H1 (cell line): ENCODE measurements around the gene CLUH. TPM values are rescaled to one million over a fixed set of nuclear protein-coding genes. Genes with fewer than 3 reads are reported as not detected.
A peak's percentile ranks its signal among the peaks of the same experiment; 100 is the strongest.

Experiments
- CTCF ChIA-PET: fragments of 300-600 bp; sonication (Branson Sonifier 250); formaldehyde crosslinking; loops from one replicate; lab custom pipeline; 2021; ENCODE audit not compliant: partially characterized antibody; lab: Charles Lee
- POLR2A ChIA-PET: fragments of 300-600 bp; sonication (Branson Sonifier 250); formaldehyde crosslinking; loops from one replicate; lab custom pipeline; 2021; ENCODE audit warnings: inconsistent platforms; ENCODE audit not compliant: partially characterized antibody; lab: Charles Lee
- DNase-seq, 2 experiments: peaks; one replicate each; pipeline versions ENCODE4 v3.0.0 to v3.0.0-alpha.2; 2010 to 2022; ENCODE audit warnings: low spot score in 2 of 2, low read depth in 1 of 2, mixed read lengths in 1 of 2
- FAIRE-seq: peaks from 2 replicates; lab custom pipeline; 2011; peaks lifted over from hg19 to GRCh38; lab: Jason Lieb, UNC
- H2AFZ ChIP-seq: 2 replicates; pipeline ENCODE4 v1.8.1; 2012; ENCODE audit warnings: low read length, inconsistent platforms
- H2AK5ac ChIP-seq: 2 replicates; pipeline ENCODE4 v1.6.1; 2013; ENCODE audit warnings: low read depth, low read length
- H2BK120ac ChIP-seq: replicated peaks from 2 replicates; pipeline ENCODE3; 2013; ENCODE audit warnings: low read depth, low read length, inconsistent platforms
- H2BK12ac ChIP-seq: 2 replicates; pipeline ENCODE4 v1.6.1; 2013; ENCODE audit warnings: low read depth, low read length
- H2BK15ac ChIP-seq: 2 replicates; pipeline ENCODE4 v1.6.1; 2013; ENCODE audit warnings: low read length
- H2BK20ac ChIP-seq: 2 replicates; pipeline ENCODE4 v1.6.1; 2013; ENCODE audit warnings: low read length
- H2BK5ac ChIP-seq: 2 replicates; pipeline ENCODE4 v1.6.1; 2013; ENCODE audit warnings: low read depth, low read length
- H3K14ac ChIP-seq: 2 replicates; pipeline ENCODE4 v1.6.1; 2013; ENCODE audit warnings: inconsistent platforms; ENCODE audit not compliant: insufficient read length
- H3K18ac ChIP-seq: 2 replicates; pipeline ENCODE4 v1.6.1; 2013; ENCODE audit warnings: low read length; ENCODE audit errors: extremely low read depth
- H3K23ac ChIP-seq: 2 replicates; pipeline ENCODE4 v1.6.1; 2013; ENCODE audit warnings: inconsistent platforms; ENCODE audit not compliant: insufficient read length
- H3K23me2 ChIP-seq: 2 replicates; pipeline ENCODE4 v1.6.1; 2013; ENCODE audit warnings: low read depth, low read length
- H3K27ac ChIP-seq: 2 replicates; pipeline ENCODE4 v1.6.1; 2011; ENCODE audit warnings: low read depth, low read length, inconsistent platforms
- H3K27me3 ChIP-seq, 4 experiments: replicated peaks in 1 of 4; 1 replicate in 1 of 4; 2 replicates in 3 of 4; pipeline versions ENCODE4 v1.6.1 to v1.8.1; 2011 to 2013; ENCODE audit warnings: low read length in 3 of 4, mild to moderate bottlenecking in 3 of 4, inconsistent platforms in 2 of 4, mixed read lengths in 2 of 4, moderate library complexity in 1 of 4; ENCODE audit not compliant: control insufficient read depth in 3 of 4, insufficient read depth in 3 of 4; ENCODE audit errors: extremely low read depth in 1 of 4
- H3K36me3 ChIP-seq, 4 experiments: 2 replicates each; pipeline versions ENCODE4 v1.6.1 to v1.8.1; 2011 to 2013; ENCODE audit warnings: mild to moderate bottlenecking in 4 of 4, low read length in 3 of 4, moderate library complexity in 2 of 4, control low read depth in 1 of 4, inconsistent platforms in 1 of 4; ENCODE audit not compliant: insufficient read depth in 4 of 4, control insufficient read depth in 2 of 4
- H3K4ac ChIP-seq: replicated peaks from 2 replicates; pipeline ENCODE3; 2013; ENCODE audit warnings: low read length, low read depth, mixed read lengths, inconsistent platforms; ENCODE audit not compliant: insufficient read length
- H3K4me1 ChIP-seq, 4 experiments: replicated peaks in 1 of 4; 1 replicate in 1 of 4; 2 replicates in 3 of 4; pipeline versions ENCODE4 v1.6.1 to v1.8.1; 2011 to 2013; ENCODE audit warnings: low read length in 3 of 4, inconsistent platforms in 2 of 4, mixed read lengths in 1 of 4; ENCODE audit not compliant: insufficient read depth in 4 of 4, control insufficient read depth in 3 of 4
- H3K4me2 ChIP-seq, 2 experiments: 2 replicates each; pipeline versions ENCODE4 v1.6.1 to v1.8.1; 2011 to 2013; ENCODE audit warnings: low read depth in 2 of 2, low read length in 2 of 2, control low read depth in 1 of 2, inconsistent platforms in 1 of 2, mild to moderate bottlenecking in 1 of 2; ENCODE audit not compliant: insufficient read depth in 1 of 2
- H3K4me3 ChIP-seq, 4 experiments: fragments of 200-600, 300-600 bp in 1 of 4; sonication (generic), shearing (Covaris generic), sonication (Bioruptor Twin) in 1 of 4; 2 replicates each; pipeline versions ENCODE4 v1.5.1 to v1.8.1; 2011 to 2016; ENCODE audit warnings: low read length in 4 of 4, low read depth in 3 of 4, control low read depth in 2 of 4, inconsistent platforms in 2 of 4, mild to moderate bottlenecking in 2 of 4, mixed read lengths in 1 of 4, moderate library complexity in 1 of 4; ENCODE audit not compliant: insufficient read depth in 2 of 4; ENCODE audit errors: extremely low read depth in 1 of 4
- H3K56ac ChIP-seq: replicated peaks from 2 replicates; pipeline ENCODE3; 2013; ENCODE audit warnings: low read depth, mild to moderate bottlenecking, mixed read lengths, low read length, inconsistent platforms; ENCODE audit not compliant: insufficient read length
- H3K79me1 ChIP-seq: 2 replicates; pipeline ENCODE4 v1.6.1; 2013; ENCODE audit warnings: low read depth, low read length, control low read depth
- H3K79me2 ChIP-seq, 2 experiments: 2 replicates each; pipeline versions ENCODE4 v1.6.1 to v1.8.1; 2012 to 2013; ENCODE audit warnings: low read length in 2 of 2, mild to moderate bottlenecking in 2 of 2, inconsistent platforms in 1 of 2; ENCODE audit not compliant: insufficient read depth in 2 of 2, control insufficient read depth in 1 of 2
- H3K9ac ChIP-seq, 4 experiments: replicated peaks in 1 of 4; 1 replicate in 1 of 4; 2 replicates in 3 of 4; pipeline versions ENCODE4 v1.6.1 to v1.8.1; 2011 to 2013; ENCODE audit warnings: low read depth in 3 of 4, low read length in 3 of 4, control low read depth in 2 of 4, mild to moderate bottlenecking in 2 of 4, moderate library complexity in 2 of 4, inconsistent platforms in 1 of 4; ENCODE audit errors: extremely low read depth in 1 of 4
- H3K9me3 ChIP-seq, 2 experiments: 2 replicates each; pipeline versions ENCODE4 v1.6.1 to v1.8.1; 2012 to 2013; ENCODE audit warnings: mild to moderate bottlenecking in 2 of 2, moderate library complexity in 2 of 2, control low read depth in 1 of 2, inconsistent platforms in 1 of 2, low read depth in 1 of 2, low read length in 1 of 2, mixed read lengths in 1 of 2; ENCODE audit not compliant: insufficient read depth in 2 of 2
- H4K20me1 ChIP-seq, 2 experiments: replicated peaks in 1 of 2; 2 replicates each; pipeline versions ENCODE3 to v1.8.1; 2011 to 2013; ENCODE audit warnings: inconsistent platforms in 2 of 2, low read length in 2 of 2, mild to moderate bottlenecking in 1 of 2; ENCODE audit not compliant: insufficient read depth in 2 of 2, control insufficient read depth in 1 of 2
- H4K5ac ChIP-seq: 2 replicates; pipeline ENCODE4 v1.6.1; 2013; ENCODE audit warnings: low read length, low read depth, mixed read lengths, inconsistent platforms; ENCODE audit not compliant: insufficient read length
- H4K8ac ChIP-seq: 2 replicates; pipeline ENCODE4 v1.8.0; 2013; ENCODE audit warnings: mild to moderate bottlenecking, moderate library complexity, low read length, inconsistent platforms; ENCODE audit not compliant: insufficient read depth; ENCODE audit errors: extremely low read depth
- H4K91ac ChIP-seq: replicated peaks from 2 replicates; pipeline ENCODE3; 2013; ENCODE audit warnings: low read length, mixed read lengths, inconsistent platforms; ENCODE audit not compliant: insufficient read length
- CBX5 ChIP-seq: fragments of 300-800, 300-1000 bp; sonication (generic); IDR thresholded peaks from 2 replicates; pipeline ENCODE4 v1.7.1; 2016; ENCODE audit warnings: antibody characterized with exemption, low read length, low read depth
- E2F6 ChIP-seq: IDR thresholded peaks from 2 replicates; pipeline ENCODE4 v1.6.1; 2012; ENCODE audit warnings: inconsistent platforms
- EP300 ChIP-seq, 2 experiments: IDR thresholded peaks; 1 replicate in 1 of 2; 2 replicates in 1 of 2; pipeline ENCODE4 v1.6.1; 2011 to 2012; ENCODE audit warnings: low read depth in 2 of 2, low read length in 2 of 2, mild to moderate bottlenecking in 2 of 2, borderline replicate concordance in 1 of 2, inconsistent platforms in 1 of 2, moderate library complexity in 1 of 2
- GABPA ChIP-seq: IDR thresholded peaks from 2 replicates; pipeline ENCODE4 v1.6.1; 2011; ENCODE audit warnings: mild to moderate bottlenecking, low read length, moderate library complexity, borderline replicate concordance; ENCODE audit not compliant: insufficient read depth
- KDM4A ChIP-seq: IDR thresholded peaks from one replicate; pipeline ENCODE4 v1.7.1; 2012; ENCODE audit warnings: low read depth, mild to moderate bottlenecking, moderate library complexity, low read length, inconsistent platforms; ENCODE audit not compliant: severe bottlenecking
- RAD21 ChIP-seq, 2 experiments: IDR thresholded peaks in 1 of 2; conservative IDR thresholded peaks in 1 of 2; 2 replicates each; pipeline ENCODE4 v1.6.1; 2011; ENCODE audit warnings: low read depth in 2 of 2, low read length in 2 of 2, improper control_type of control experiment in 1 of 2, inconsistent platforms in 1 of 2, mild to moderate bottlenecking in 1 of 2, moderate library complexity in 1 of 2
- RNF2 ChIP-seq: fragments of 200-900, 300-1000 bp; sonication (generic); IDR thresholded peaks from 2 replicates; pipeline ENCODE4 v1.7.1; 2016; ENCODE audit warnings: borderline replicate concordance, low read depth, mild to moderate bottlenecking, antibody characterized with exemption, low read length; ENCODE audit not compliant: poor library complexity, severe bottlenecking; ENCODE audit errors: missing control alignments
- WGBS, 2 experiments: shearing (Covaris generic) in 1 of 2; methylation state at CpG; one replicate each; pipeline versions ENCODE4 v1.1.6 to v1.1.7; 2013 to 2015; ENCODE audit warnings: low lambda C conversion rate in 2 of 2, mixed read lengths in 2 of 2, inconsistent platforms in 1 of 2, low coverage in 1 of 2, missing lambda C conversion rate in 1 of 2; ENCODE audit not compliant: insufficient replicate concordance in 2 of 2, insufficient coverage in 1 of 2, insufficient read length in 1 of 2; ENCODE audit errors: extremely low coverage in 1 of 2, missing lambda C conversion rate in 1 of 2; 5-methylcytosine and 5-hydroxymethylcytosine counted together
- polyA plus RNA-seq, 7 experiments: library from polyadenylated mRNA; depleted of rRNA in 3 of 7; stranded (reverse) in 5 of 7; unstranded in 2 of 7; fragments of >200 nt in 5 of 7; fragments of 200-250 nt in 2 of 7; gene quantifications; 1 replicate in 5 of 7; 2 replicates in 1 of 7; 4 replicates in 1 of 7; pipeline versions ENCODE4 v1.2.1 to v1.2.3, GENCODE V29; 2011 to 2013; ENCODE audit warnings: missing spikeins in 2 of 7, mixed read lengths in 2 of 7
- total RNA-seq: library from RNA; stranded (reverse); fragmentation: NEBNext Ultra II Directional; extraction: Animal tissue kit (Norgen Biotek cat#: 25700); gene quantifications from 2 replicates; pipeline ENCODE4 v1.2.1, GENCODE V29; 2021
- TF ChIP-seq, protein P1 (sequence below): IDR thresholded peaks from 2 replicates; pipeline ENCODE4 v1.6.1; 2012; ENCODE audit warnings: inconsistent platforms

Gene CLUH
- total and polyA plus RNA-seq, 2 of the 8 experiments (the other 6 are each of a cell fraction or from before 2014, with no cell fraction given), result 33.6 to 98.6 TPM

DNA sequence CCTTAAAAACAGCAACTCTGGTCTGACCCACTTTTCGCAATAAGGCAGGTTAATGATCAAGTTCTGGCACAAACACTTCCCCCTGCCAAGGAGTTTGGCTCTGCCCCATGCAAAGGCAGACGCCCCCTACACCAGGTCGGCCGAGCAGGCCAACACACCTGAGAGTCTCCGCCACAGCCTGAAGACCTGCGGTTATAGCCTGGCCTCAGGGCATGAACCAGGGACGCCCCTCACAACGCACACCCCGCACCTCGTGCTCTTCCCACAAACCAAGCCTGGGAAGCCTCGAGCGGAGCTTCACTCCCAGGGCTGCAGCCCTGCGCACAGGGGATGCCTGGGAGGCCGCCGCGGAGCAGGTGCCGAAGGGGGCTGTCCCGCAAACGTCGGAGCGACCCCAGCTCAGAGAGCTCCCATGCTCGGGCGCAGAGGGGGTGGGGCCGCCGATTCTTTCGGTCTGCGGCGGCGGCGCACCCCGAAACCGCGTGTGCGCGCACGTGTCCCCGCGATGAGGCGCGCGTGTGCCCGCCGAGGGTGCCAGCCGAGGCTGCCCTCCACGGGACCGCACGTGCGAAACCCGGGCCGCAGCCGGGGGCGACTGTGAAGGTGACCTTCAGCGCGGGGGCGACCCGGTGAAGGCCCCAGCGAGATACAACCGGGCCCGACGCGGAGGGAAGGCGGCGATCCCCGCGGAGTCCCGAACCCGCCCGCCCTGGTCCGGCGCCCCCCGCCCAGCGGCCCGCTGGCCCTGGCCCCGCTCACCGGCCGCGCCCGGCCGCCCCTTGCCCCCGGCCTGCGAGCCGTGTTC, 559 bp downstream of the CLUH start:
- FAIRE-seq, result no peak
- TF ChIP-seq E2F6 (peak; percentile 92), GABPA (no peak), RNF2 (no peak), CBX5 (no peak), EP300 (IDR thresholded peaks at IDR 0.05; ENCODE audit: borderline replicate concordance in 1 of 2, low read depth in 2 of 2, low read length in 2 of 2) (no peak), RAD21 (IDR thresholded peaks at IDR 0.05 in 1 of 2, conservative IDR thresholded peaks at IDR 0.05 in 1 of 2; ENCODE audit: low read depth in 2 of 2, low read length in 2 of 2) (no peak), KDM4A (peak; percentile 63)
- TF ChIP-seq, protein P1, sequence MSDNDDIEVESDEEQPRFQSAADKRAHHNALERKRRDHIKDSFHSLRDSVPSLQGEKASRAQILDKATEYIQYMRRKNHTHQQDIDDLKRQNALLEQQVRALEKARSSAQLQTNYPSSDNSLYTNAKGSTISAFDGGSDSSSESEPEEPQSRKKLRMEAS, result peak; percentile 94

More for the DNA sequence above, 559 bp downstream of the CLUH start:
- no peak overlapping the region for H3K4ac ChIP-seq
- ChIA-PET CTCF (interaction anchor here (0.9 to 5.8 kb wide), 3 partner anchors 11 to 75 kb away, joined by 3 to 62 read pairs (median 7); no protein-coding TSS in a partner anchor), POLR2A (interaction anchor here (0.7 to 3.0 kb wide), 14 partner anchors 9 to 374 kb away, joined by 3 to 16 read pairs (median 6); partner anchors contain the start of genes MNT and TSR1)
- H2AK5ac ChIP-seq, result no peak overlapping the region
- H3K18ac ChIP-seq, result no peak overlapping the region; the same call in none of the 2 replicates
- peaks cover 0 to 9% (median 6%) of the 10 kb centered on the region in 4 experiments; a peak in 5 of 7 replicates for H3K27me3 ChIP-seq
- H4K5ac ChIP-seq, result no peak overlapping the region
- H2AFZ ChIP-seq, result no peak overlapping the region
- no peak overlapping the region for H3K23ac ChIP-seq
- H3K9me3 ChIP-seq, result no peaks in the 10 kb centered on the region
- 5% methylated on average over 46 of the region's 82 CpGs; no CpG with 5 or more reads in 1 of the 2 experiments for WGBS, 2 experiments
- H3K23me2 ChIP-seq, result peaks cover 7% of the 10 kb centered on the region; the same call in 1 of the 2 replicates
- DNase-seq, result no peak
- H3K79me2 ChIP-seq, result peaks cover 21 to 49% of the 10 kb centered on the region in 2 experiments; a peak in 3 of 4 replicates
- no peak overlapping the region for H3K56ac ChIP-seq
- H4K8ac ChIP-seq, result peak overlapping the region; percentile 92
- H2BK20ac ChIP-seq, result no peak overlapping the region
- H2BK15ac ChIP-seq, result peak overlapping the region; percentile 40; the same call in 1 of the 2 replicates
- H2BK12ac ChIP-seq, result 0 out of 2 replicates have a peak overlapping the region, but pooled peaks have one; percentile 27
- no peak overlapping the region for H3K27ac ChIP-seq
- no peak overlapping the region; the same call in 1 of the 2 replicates for H2BK5ac ChIP-seq
- no peak overlapping the region for H3K14ac ChIP-seq
- H3K36me3 ChIP-seq, result no peaks in the 10 kb centered on the region
- peak overlapping the region; percentile 59 to 66 (median 62) for H3K4me3 ChIP-seq
- no peak overlapping the region for H4K91ac ChIP-seq
- peaks cover 4 to 35% (median 24%) of the 10 kb centered on the region in 4 experiments for H3K4me1 ChIP-seq
- peak overlapping the region; percentile 85 to 90 for H3K4me2 ChIP-seq
- peaks cover 12% of the 10 kb centered on the region for H3K79me1 ChIP-seq
- peaks cover 10 to 12% of the 10 kb centered on the region in 2 experiments for H4K20me1 ChIP-seq
- peak overlapping the region; percentile 15 to 67 (median 58); a peak in 6 of 7 replicates for H3K9ac ChIP-seq
- H2BK120ac ChIP-seq, result no peak overlapping the region
